ENCODE data around the gene MBNL1.

Gene MBNL1

DNA sequence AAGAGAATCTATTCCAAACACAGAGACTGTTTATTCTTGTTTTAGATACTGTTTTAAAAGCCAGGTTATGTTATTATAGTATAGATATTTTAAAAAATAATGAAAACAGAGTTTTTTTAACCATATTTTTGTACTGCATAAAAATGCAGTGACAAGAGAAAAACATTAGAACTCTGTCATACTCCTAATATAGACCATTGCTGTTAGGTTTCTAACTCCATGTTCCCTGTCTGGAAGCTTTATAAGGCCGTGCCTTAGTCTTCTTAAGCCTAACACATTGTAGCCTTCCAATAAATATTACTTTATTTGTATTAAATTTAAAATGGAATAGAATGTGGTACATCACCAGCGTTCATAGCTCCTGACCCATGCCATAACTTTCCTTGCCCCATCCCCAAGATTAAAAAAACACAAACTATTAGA lies 53.2 kb downstream of the MBNL1 start:
- H3K36me3 ChIP-seq (ENCODE audit: control insufficient read depth, low read length) = peaks cover 74% of the 10 kb centered on the region
- peak overlapping the region; percentile 27 for H3K4me3 ChIP-seq (ENCODE audit: low read length)
- H4K20me1 ChIP-seq (ENCODE audit: control insufficient read depth, insufficient read depth, low read depth, low read length) = peaks cover 13% of the 10 kb centered on the region; the same call in 1 of the 2 replicates
- H3K4me2 ChIP-seq (ENCODE audit: low read length) = peak overlapping the region; percentile 49
- H3K27me3 ChIP-seq (ENCODE audit: control insufficient read depth, low read length) = no peaks in the 10 kb centered on the region
- TF ChIP-seq EZH2phosphoT487 (IDR thresholded peaks at IDR 0.05; ENCODE audit: borderline replicate concordance, low read length) (no peak), CTCF (IDR thresholded peaks at IDR 0.05; ENCODE audit: low read depth, low read length, poor library complexity, severe bottlenecking) (no peak)
- H3F3A ChIP-seq (ENCODE audit: control insufficient read depth, insufficient read depth) = peaks cover 38% of the 10 kb centered on the region
- peak overlapping the region; percentile 69 for H3K27ac ChIP-seq (ENCODE audit: low read depth, low read length)
- peaks cover 97% of the 10 kb centered on the region for H3K79me2 ChIP-seq (ENCODE audit: control insufficient read depth, low read length)
- no peaks in the 10 kb centered on the region for H3K9me2 ChIP-seq (replicated peaks; ENCODE audit: control insufficient read depth, low read length)
- H3K9me3 ChIP-seq (ENCODE audit: control insufficient read depth, insufficient read depth, low read length) = no peaks in the 10 kb centered on the region
- peaks cover 84% of the 10 kb centered on the region for H3K4me1 ChIP-seq (ENCODE audit: control insufficient read depth, low read length)

- peak overlapping the region; percentile 69 for H3K27ac ChIP-seq (ENCODE audit: low read depth, low read length)
- H3K4me1 ChIP-seq (ENCODE audit: control insufficient read depth, low read length) = peaks cover 82% of the 10 kb centered on the region
- peaks cover 36% of the 10 kb centered on the region for H3F3A ChIP-seq (ENCODE audit: control insufficient read depth, insufficient read depth)
- peak overlapping the region; percentile 46 for H3K4me2 ChIP-seq (ENCODE audit: low read length)
- no peaks in the 10 kb centered on the region for H3K27me3 ChIP-seq (ENCODE audit: control insufficient read depth, low read length)
- peaks cover 13% of the 10 kb centered on the region; the same call in 1 of the 2 replicates for H4K20me1 ChIP-seq (ENCODE audit: control insufficient read depth, insufficient read depth, low read depth, low read length)
- H3K9me2 ChIP-seq (replicated peaks; ENCODE audit: control insufficient read depth, low read length) = no peaks in the 10 kb centered on the region
- H3K9me3 ChIP-seq (ENCODE audit: control insufficient read depth, insufficient read depth, low read length) = no peaks in the 10 kb centered on the region
- H3K79me2 ChIP-seq (ENCODE audit: control insufficient read depth, low read length) = peaks cover 97% of the 10 kb centered on the region
- H3K4me3 ChIP-seq (ENCODE audit: low read length) = peak overlapping the region; percentile 27
- no peak for TF ChIP-seq EZH2phosphoT487 (IDR thresholded peaks at IDR 0.05; ENCODE audit: borderline replicate concordance, low read length)
- TF ChIP-seq CTCF (IDR thresholded peaks at IDR 0.05; ENCODE audit: low read depth, low read length, poor library complexity, severe bottlenecking) = no peak
- peaks cover 73% of the 10 kb centered on the region for H3K36me3 ChIP-seq (ENCODE audit: control insufficient read depth, low read length)
Observed at GRCh38 chr3:152322756-152323155, 54.0 kb downstream of the MBNL1 start.

GRCh38 chr3:152323834-152324233 lies 55.1 kb downstream of the MBNL1 start:
- Histone ChIP-seq H4K20me1 (ENCODE audit: control insufficient read depth, insufficient read depth, low read depth, low read length) (peaks cover 13% of the 10 kb centered on the region; the same call in 1 of the 2 replicates), H3K4me3 (ENCODE audit: low read length) (peak overlapping the region; percentile 21), H3K4me1 (ENCODE audit: control insufficient read depth, low read length) (peaks cover 79% of the 10 kb centered on the region), H3K79me2 (ENCODE audit: control insufficient read depth, low read length) (peaks cover 97% of the 10 kb centered on the region), H3K4me2 (ENCODE audit: low read length) (peak overlapping the region; percentile 46), H3K9me3 (ENCODE audit: control insufficient read depth, insufficient read depth, low read length) (no peaks in the 10 kb centered on the region), H3K36me3 (ENCODE audit: control insufficient read depth, low read length) (peaks cover 69% of the 10 kb centered on the region), H3K27me3 (ENCODE audit: control insufficient read depth, low read length) (no peaks in the 10 kb centered on the region), H3K9me2 (replicated peaks; ENCODE audit: control insufficient read depth, low read length) (no peaks in the 10 kb centered on the region), H3F3A (ENCODE audit: control insufficient read depth, insufficient read depth) (peaks cover 29% of the 10 kb centered on the region), H3K27ac (ENCODE audit: low read depth, low read length) (peak overlapping the region; percentile 69)
- TF ChIP-seq EZH2phosphoT487 (IDR thresholded peaks at IDR 0.05; ENCODE audit: borderline replicate concordance, low read length) = no peak
- TF ChIP-seq CTCF (IDR thresholded peaks at IDR 0.05; ENCODE audit: low read depth, low read length, poor library complexity, severe bottlenecking) = no peak
